Effector memory CD4-positive, alpha-beta T cell (primary cell): Measurements from ENCODE around the gene EXD1.
"Not testable (repeated sequence)": the region's sequence is repeated elsewhere in the genome, so short reads cannot be mapped to it uniquely, and the experiment has no call there.

Source experiments
- DNase-seq, 3 donors: peaks; one replicate each; pipeline ENCODE4 v3.0.0-alpha.2; 2020
- H3K27ac ChIP-seq: 2 replicates; pipeline ENCODE4 v1.7.0; 2013; ENCODE audit warnings: mild to moderate bottlenecking, low read length, moderate library complexity; ENCODE audit not compliant: insufficient read depth, poor library complexity, severe bottlenecking
- H3K27me3 ChIP-seq: replicated peaks from 2 replicates; pipeline ENCODE4 v1.7.0; 2013; ENCODE audit warnings: mild to moderate bottlenecking, low read length; ENCODE audit not compliant: insufficient read depth, control insufficient read depth, poor library complexity, severe bottlenecking
- H3K36me3 ChIP-seq: 2 replicates; pipeline ENCODE4 v1.7.0; 2013; ENCODE audit warnings: mild to moderate bottlenecking, low read length, moderate library complexity; ENCODE audit not compliant: control insufficient read depth, insufficient read depth
- H3K4me1 ChIP-seq: 2 replicates; pipeline ENCODE4 v1.7.0; 2013; ENCODE audit warnings: low read length, mild to moderate bottlenecking; ENCODE audit not compliant: control insufficient read depth, insufficient read depth, poor library complexity, severe bottlenecking
- H3K4me3 ChIP-seq: 2 replicates; pipeline ENCODE4 v1.7.0; 2013; ENCODE audit warnings: low read length, low read depth, mild to moderate bottlenecking; ENCODE audit not compliant: insufficient read depth, poor library complexity, severe bottlenecking
- H3K9me3 ChIP-seq: 2 replicates; pipeline ENCODE4 v1.7.0; 2013; ENCODE audit warnings: mild to moderate bottlenecking, low read length, moderate library complexity; ENCODE audit not compliant: control insufficient read depth

The EXD1 gene

DNA sequence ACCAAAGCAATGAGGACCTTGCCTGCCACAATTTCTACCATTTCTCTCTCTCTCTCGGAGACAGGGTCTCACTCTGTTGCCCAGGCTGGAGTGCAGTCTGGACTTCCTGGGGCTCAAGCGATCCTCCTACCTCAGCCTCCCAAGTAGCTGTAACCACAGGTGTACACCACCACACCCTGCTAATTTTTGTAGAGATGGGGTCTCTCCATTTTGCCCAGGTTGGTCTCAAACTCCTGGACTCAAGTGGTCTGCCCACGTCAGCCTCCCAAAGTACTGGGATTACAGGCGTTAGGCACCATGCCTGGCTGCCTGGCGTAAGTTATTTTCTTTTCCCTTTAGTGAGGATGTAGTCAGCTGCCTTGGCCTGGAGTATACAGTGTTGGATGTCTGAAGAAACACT lies 76.8 kb downstream of the EXD1 start:
- H3K4me1 ChIP-seq: peaks cover 5% of the 10 kb centered on the region
- no peak overlapping the region for H3K4me3 ChIP-seq
- H3K27ac ChIP-seq: no peak overlapping the region
- H3K9me3 ChIP-seq: no peaks in the 10 kb centered on the region
- no peaks in the 10 kb centered on the region for H3K27me3 ChIP-seq
- DNase-seq: no peak
- no peaks in the 10 kb centered on the region for H3K36me3 ChIP-seq

- DNase-seq: no peak
- H3K36me3 ChIP-seq: no peaks in the 10 kb centered on the region
- peaks cover 5% of the 10 kb centered on the region for H3K4me1 ChIP-seq
- no peaks in the 10 kb centered on the region for H3K27me3 ChIP-seq
- H3K9me3 ChIP-seq: no peaks in the 10 kb centered on the region
- H3K4me3 ChIP-seq: no peak overlapping the region
- no peak overlapping the region for H3K27ac ChIP-seq
Observed at GRCh38 chr15:41151451-41152005, 79.0 kb downstream of the EXD1 start.

DNA sequence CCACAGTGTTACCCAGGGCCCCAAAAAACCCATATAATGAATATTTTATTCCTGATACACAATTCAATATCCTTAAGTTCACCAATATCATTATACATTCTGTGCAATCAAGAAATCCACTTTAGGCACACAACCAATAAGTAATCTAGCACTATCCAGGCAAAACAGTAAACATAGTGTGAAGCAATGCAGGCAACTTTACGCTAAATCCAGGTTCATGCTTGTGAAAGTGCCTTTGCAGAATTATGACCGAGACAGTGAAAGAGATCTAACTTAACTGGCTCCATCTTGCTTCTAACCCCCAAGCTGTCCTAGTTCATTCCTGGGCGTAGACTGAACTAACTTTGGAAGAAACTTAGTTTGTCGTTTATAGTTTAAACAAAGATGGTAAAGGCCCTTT lies 80.3 kb downstream of the EXD1 start:
- Histone ChIP-seq H3K9me3 (no peaks in the 10 kb centered on the region), H3K27me3 (no peaks in the 10 kb centered on the region), H3K36me3 (no peaks in the 10 kb centered on the region), H3K4me3 (no peak overlapping the region), H3K4me1 (peaks cover 5% of the 10 kb centered on the region), H3K27ac (no peak overlapping the region)
- DNase-seq: no peak

- no peak overlapping the region for H3K27ac ChIP-seq
- no peaks in the 10 kb centered on the region for H3K27me3 ChIP-seq
- H3K9me3 ChIP-seq: no peaks in the 10 kb centered on the region
- peaks cover 5% of the 10 kb centered on the region for H3K4me1 ChIP-seq
- no peaks in the 10 kb centered on the region for H3K36me3 ChIP-seq
- no peak overlapping the region for H3K4me3 ChIP-seq
- DNase-seq: no peak
Observed at GRCh38 chr15:41148065-41148464, 82.5 kb downstream of the EXD1 start.

GRCh38 chr15:41139619-41140018 lies 90.9 kb downstream of the EXD1 start:
- no peak overlapping the region for H3K4me3 ChIP-seq
- H3K27ac ChIP-seq: no peak overlapping the region
- no peaks in the 10 kb centered on the region for H3K9me3 ChIP-seq
- no peaks in the 10 kb centered on the region for H3K4me1 ChIP-seq
- H3K36me3 ChIP-seq: no peaks in the 10 kb centered on the region
- no peak for DNase-seq
- no peaks in the 10 kb centered on the region for H3K27me3 ChIP-seq

GRCh38 chr15:41139112-41139511 lies 91.4 kb downstream of the EXD1 start:
- H3K27ac ChIP-seq, H3K36me3 ChIP-seq, DNase-seq, H3K27me3 ChIP-seq, H3K9me3 ChIP-seq, H3K4me3 ChIP-seq, H3K4me1 ChIP-seq: not testable (repeated sequence)

- not testable (repeated sequence) for DNase-seq, H3K36me3 ChIP-seq, H3K27ac ChIP-seq, H3K4me1 ChIP-seq, H3K4me3 ChIP-seq, H3K9me3 ChIP-seq, H3K27me3 ChIP-seq
Observed at GRCh38 chr15:41135580-41135979, 95.0 kb downstream of the EXD1 start.

GRCh38 chr15:41133454-41133853 lies 97.1 kb downstream of the EXD1 start:
- Histone ChIP-seq H3K4me3 (no peak overlapping the region), H3K27ac (no peak overlapping the region), H3K9me3 (no peaks in the 10 kb centered on the region), H3K36me3 (no peaks in the 10 kb centered on the region), H3K27me3 (no peaks in the 10 kb centered on the region), H3K4me1 (no peaks in the 10 kb centered on the region)
- DNase-seq: no peak
